8988T (cell line): Measurements from ENCODE around the gene VASP.

Experiments
- DNase-seq: peaks from one replicate; pipeline ENCODE4 v3.0.0; 2011

Gene VASP

DNA sequence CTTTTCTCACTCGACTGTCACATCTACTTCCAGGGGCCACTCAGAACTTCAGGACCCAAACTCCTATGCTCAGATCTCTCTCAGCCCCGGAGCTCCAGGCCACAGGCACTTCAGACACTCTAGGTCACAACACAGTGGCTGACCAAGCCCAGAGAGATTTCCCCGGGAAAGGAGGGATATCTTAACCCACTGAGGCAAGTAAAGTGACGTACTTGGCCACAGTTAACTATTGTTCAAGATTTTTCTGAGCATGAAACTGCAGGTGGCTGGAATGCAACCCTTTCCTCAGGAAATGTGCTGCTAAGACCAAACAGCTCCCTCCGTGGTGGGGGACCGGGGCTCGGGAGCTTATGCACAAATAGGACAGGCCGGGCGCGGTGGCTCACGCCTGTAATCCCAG is 53.4 kb downstream of the VASP start:
- DNase-seq = no peak

DNA sequence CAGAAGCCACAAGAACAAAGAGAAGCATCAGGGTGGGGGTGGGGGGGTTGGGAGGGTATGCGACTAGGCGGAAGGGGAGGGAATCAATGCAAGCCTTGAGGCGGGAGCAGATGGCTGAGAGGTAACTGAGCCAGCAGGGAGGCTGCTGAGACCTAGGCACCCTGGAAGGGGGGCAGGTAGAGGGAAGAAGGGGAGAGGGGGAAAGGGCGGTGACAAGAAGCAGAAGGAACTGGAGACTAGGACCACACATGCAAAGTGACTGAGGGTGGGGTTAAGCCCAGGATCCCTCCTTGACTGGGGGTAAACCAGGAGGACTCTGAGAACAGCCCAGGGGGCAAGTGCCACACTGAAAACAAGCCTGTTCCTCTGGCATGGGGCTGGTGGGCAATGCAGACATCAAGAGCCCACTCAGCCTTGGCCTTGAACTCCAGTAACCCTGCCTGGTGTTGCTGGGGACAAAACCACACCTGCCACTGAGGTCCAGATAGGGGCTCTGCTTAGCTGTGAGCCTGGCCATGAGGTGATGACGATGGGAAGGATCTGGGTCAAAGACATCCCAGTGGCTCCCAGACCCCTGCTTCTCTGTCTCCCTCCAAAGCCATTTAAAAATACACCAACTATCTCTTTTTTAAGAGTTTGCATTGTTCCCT is 57.0 kb downstream of the VASP start:
- no peak for DNase-seq

DNA sequence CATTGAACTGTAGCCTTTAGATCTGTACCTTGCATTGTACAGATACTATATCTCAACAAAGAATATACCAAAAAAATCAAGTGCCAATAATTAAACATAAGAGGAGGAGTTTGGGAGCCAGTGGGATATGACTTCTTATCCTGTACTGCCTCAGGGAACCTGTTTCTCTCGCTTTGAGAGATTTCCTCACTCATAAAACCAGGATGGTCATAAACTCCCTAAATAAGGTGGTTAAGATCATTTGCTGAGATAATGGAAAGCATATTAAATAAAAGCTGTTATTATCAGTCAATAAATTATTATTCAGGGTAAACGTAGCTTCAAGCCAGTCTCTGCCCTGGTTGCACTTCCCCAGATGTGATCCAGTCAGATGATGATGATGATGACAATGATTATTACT is 60.3 kb downstream of the VASP start:
- no peak for DNase-seq

DNA sequence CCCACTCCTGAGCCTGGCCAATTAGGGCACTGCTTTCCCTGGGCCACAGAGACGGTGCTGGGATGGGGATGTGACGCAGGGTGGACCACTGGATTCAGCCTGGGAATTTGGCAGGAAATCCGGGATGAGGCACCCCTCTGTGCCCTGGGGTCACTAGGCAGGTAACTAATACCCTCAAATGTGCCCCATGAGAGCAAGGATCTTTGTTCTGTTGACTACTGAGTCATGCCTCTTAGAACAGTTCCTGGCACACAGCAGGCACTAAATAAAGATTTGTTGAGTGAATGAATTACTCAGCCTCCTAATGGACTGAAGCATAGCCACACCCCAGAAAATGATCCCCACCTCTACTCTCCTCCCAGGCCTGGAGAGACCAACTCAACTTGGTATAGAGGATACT is 61.5 kb downstream of the VASP start:
- DNase-seq = no peak

DNA sequence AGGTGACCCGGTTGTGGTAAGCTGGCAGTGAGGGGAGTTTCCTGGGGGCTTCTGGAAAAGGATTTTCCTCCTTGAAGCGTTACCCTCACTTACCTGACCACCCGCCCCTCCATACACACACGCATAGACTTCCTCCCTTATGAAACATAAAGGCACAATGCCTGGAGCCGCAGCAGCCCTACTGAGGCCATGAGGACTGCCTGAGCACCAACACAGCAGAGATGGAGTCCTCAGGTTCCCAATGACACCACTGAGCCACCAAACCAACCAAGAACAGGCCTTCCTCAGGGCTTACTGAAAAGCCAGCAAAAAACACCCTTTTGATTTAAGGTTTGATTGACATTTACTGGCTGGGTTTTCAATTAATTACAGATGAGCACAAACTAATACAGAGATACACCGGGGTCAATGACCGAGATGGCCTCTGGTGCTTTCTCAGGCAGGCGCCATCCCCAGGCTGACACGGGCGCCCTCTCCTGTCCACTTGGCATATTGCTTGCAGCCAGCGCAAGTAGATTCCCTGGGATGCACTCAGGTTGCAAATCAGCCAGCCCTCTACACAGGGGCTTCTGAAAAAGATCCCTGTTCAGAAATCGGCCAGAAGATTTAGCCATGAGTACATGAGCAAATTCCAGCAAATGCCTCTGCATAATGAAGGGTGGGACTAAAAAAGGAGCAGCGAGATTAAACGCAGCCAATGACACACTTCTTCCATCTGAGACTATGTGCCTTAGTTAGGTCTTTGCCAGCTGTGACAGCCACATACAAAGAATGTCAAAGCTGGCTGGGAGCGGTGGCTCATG is 62.5 kb downstream of the VASP start:
- DNase-seq = no peak

DNA sequence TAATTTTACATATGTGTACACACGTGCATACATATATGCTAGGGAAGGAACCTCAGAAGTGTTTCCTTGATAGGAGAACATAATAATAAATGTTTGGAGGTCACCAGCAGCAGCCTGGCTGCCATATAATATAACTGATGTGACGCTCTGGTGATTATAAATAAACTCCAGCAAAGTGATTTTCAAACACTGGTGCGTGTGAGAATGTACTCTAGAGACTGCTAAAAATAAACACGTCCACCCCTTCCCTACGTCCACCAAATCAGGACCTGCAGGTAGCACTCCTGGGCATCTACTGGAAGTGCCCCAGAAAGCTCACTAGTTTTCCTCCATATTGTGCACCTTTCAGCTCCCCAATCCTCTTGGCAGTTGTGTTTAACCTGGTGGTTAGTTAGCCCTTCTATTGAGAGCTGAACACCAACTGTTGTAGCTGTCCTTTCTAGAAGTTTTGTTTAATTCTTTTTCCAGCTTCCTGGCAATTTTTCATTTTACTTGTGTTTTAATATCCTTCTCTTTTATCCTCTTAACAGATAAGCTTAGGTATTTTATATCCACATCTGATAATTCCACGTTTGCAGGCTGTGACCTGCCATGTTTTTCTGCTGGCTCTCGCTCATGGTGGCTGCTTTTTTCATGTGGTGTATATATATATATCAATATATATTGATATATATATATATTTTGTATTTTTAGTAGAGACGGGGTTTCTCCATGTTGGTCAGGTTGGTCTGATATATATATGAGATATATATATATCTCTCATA is 64.4 kb downstream of the VASP start:
- no peak for DNase-seq

DNA sequence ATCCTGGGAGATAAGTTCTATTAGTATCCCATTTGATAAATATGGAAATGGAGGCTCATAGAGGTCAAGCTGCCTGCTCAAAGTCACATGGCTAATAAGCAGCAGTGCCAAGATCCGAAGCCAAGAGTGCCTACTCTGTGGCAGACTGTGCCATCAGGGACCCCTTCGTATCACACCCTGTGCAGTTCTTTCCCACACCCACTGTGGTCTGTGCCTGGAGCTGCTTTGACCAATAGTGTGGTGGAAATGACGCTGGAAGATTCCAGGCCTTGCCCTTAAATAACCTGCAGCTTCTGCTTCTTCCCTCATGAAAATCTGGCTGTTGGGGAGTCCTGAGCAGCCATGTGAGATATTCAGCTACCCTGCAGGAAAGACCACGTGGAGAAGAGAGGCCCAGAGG is 67.2 kb downstream of the VASP start:
- DNase-seq = no peak

DNA sequence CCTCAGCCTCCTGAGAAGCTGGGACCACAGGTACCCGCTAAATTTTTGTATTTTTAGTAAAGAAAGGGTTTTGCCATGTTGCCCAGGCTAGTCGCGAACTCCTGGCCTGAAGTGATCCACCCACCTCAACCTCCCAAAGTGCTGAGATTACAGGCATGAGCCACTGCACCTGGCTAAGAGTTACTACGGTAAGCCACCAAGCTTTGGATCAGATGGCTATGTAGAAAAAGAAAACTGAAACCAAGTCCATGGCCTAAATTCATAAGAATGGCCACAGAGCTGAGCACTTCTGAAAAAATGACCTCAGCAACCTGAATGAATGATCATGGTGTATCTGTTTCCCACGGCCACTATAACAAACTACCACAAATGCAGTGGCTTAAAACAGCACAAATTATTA is 67.9 kb downstream of the VASP start:
- no peak for DNase-seq
